Activated T-cell treated with anti-CD3 and anti-CD28 coated beads, Interleukin-2, amount 50 U/mL, for 48 hours (primary cell): ENCODE measurements around the gene TMC3.
A peak's percentile ranks its signal among the peaks of the same experiment; 100 is the strongest.

Source experiments
- DNase-seq, 2 experiments: peaks; one replicate each; pipeline ENCODE4 v3.0.0-alpha.2; 2020

Gene TMC3

GRCh38 chr15:81297147-81297572 is 76.9 kb downstream of the TMC3 start:
- no peak for DNase-seq

DNA sequence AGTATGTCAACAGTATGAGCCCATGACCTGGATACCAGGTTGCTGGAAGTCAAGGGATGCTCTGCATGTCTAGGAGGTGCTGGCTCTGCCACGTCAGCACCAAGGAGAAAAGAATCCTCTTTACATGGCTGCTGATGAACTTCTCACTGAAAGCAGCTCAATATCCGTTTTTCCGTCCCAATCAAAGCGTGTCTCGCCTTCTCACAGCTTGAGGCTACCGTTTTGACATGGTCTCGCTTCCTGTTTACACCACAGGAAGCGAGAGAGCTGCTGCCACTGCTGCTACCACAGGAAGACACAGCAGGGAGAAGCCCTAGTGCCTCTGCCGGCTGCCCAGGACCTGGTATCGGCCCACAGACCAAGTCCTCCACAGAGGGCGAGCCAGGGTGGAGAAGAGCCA is 77.3 kb downstream of the TMC3 start:
- peak; percentile 77 to 79 for DNase-seq

DNA sequence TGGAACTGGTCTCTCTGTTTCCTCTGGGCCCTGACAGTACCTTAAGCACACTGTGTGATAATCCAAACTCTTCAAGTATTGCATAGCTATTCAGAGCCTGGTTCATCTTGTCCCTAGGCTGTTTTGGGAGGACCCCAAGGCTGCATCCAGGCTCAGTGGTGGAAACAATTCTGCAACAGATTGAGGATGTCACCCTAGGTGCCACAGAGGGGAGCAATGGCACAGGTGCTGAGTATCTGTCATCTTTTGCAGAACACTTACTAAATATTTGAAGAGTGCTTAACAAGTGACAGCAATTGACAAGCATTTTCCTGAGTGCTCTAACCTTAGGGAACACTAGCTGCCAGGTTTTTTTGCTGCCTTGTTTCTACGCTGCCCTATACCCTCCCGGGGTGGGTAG is 77.8 kb downstream of the TMC3 start:
- DNase-seq = peak in 1 of 2 experiments; percentile 33

DNA sequence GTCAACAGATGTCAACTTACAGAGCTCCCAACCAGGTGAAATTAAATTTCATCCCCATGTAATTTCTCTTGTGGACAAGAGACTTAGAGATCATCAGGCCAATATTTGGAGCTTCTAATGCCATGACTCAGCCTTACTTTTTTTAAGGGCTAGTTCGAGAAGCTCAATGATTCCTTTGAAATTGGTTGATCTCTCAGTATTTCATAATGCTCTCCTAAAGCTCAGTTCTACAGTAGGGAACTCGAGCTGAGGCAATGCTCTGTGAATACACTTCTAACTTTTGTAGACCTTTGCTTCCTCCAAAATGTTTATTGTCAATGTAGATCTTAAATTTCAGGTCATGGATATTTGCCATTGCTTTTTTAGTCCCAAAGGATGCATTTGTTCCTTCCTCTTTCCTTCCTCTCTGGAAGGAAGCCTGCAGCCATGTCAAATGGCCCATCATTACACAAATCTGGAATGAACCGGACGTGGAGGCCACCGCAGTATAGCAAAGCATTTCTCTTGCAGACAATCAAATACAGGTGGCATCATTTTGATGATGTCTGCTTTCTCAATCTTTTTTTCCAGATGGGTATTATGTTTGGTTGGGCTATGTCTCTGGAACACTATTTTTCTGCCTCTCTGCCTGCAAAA is 78.4 kb downstream of the TMC3 start:
- DNase-seq = no peak

GRCh38 chr15:81294516-81294880 is 79.5 kb downstream of the TMC3 start:
- DNase-seq = no peak

GRCh38 chr15:81293728-81294515 is 80.1 kb downstream of the TMC3 start:
- peak; percentile 81 to 83 for DNase-seq

DNA sequence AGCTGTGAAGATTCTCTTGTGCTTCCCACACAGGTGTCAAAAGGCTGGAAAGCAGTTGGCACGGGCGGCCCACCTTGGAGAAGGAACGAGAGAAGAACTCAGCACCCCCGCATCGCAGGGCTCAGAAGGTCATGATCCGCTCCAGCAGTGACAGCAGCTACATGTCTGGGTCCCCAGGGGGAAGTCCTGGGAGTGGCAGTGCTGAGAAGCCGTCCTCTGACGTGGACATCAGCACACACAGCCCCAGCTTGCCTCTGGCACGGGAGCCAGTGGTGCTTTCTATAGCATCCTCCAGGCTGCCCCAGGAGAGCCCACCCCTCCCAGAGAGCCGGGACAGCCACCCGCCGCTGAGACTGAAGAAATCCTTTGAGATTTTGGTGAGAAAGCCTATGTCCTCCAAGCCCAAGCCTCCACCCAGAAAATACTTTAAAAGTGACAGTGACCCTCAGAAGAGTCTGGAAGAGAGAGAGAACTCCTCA is 81.5 kb downstream of the TMC3 start:
- peak; percentile 51 to 63 for DNase-seq

GRCh38 chr15:81291916-81292522 is 82.0 kb downstream of the TMC3 start:
- peak in 1 of 2 experiments; percentile 34 for DNase-seq

DNA sequence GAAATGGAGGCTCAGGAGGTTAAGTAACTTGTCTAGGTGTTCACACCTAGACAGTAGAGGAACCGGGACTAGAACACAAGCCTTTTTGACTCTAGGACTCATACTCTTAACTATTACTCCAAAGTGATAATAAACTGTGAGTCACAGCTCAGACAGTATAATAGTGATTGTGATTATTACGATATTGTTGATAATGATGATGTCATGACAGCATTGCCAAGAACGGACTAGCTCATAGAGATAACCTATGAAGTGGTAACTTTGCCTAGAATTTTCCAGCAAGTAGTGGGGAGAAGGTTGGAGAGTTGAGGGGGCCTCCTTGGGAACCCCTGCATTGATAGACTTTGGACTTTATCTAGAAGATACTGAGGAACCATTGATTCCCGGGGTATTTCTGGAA is 84.1 kb downstream of the TMC3 start:
- no peak for DNase-seq

GRCh38 chr15:81288616-81289015 is 85.4 kb downstream of the TMC3 start:
- DNase-seq = no peak

DNA sequence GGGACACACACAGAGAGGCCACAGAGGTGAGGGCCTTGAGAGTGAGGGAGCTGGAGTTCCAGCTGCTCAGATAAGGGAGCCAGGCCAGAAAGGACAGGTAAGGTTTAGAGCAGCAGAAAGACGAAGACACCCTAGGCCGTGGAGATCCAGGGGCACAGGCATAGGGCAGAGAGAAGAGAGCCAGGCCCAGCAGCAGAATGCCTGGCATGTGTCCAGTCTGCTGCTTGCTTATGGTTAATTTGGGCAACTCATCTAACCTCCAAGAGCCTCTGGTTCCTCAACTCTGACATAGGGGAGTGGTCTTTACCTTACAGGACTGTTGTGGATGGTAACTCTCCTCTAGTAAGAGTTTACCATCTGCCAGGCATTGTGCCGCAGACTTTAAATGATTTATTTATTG is 86.0 kb downstream of the TMC3 start:
- no peak for DNase-seq

DNA sequence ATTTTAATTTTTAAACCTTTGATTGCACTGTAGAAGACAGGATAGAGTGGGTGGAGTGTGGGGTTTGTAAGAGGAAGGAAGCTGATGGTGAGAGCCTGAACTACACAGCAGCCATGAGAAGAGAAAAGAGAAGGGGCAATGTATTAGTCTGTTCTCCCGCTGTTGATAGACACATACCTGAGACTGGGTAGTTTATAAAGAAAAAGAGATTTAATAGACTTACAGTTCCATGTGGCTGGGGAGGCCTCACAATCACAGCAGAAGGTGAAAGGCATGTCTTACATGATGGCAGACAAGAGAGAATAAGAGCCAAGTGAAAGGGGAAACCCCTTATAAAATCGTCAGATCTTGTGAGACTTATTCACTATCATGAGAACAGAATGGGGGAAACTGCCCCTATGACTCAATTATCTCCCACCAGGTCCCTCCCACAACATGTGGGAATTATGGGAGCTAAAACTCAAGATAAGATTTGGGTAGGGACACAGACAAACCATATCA is 87.3 kb downstream of the TMC3 start:
- DNase-seq = peak; percentile 49 to 51

- no peak for DNase-seq
These were observed 88.6 kb downstream of the TMC3 start for GRCh38 chr15:81285461-81285860.

DNA sequence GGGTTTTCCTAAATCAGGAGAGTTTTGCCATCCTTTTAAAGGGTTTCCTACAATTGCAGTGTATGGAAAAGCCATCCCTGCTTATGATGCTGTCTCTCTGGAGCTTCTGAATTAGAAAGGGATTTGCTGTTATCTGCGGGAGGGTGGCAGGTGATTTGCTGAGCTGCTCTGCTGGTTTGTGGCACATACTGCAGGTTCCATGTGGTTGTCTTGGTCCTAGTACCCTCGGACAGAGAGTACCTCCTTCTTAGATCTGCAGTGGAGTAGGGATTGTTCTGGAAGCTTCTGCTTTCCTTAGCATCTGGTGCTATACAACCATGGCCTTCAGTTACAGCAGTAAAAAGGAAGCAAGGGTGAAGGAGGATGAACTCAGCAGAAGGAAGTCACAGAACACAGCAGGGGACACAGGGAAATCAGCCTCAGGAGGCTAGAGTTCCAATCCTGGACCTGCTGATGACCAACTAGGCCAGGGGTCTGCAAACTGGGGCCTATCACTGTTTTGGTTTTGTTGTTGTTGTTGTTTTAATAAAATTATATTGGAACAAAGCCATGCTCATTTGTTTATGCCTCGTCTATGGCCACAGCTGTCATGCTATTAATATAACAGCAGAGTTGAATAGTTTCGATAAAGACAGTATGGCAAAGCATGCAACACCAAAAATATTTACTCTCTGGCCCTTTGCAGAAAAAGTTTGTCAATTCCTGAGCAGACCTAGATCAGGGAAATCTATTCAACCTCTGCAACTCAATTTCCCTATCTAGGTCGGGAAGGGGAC is 89.6 kb downstream of the TMC3 start:
- DNase-seq = peak in 1 of 2 experiments; percentile 13

DNA sequence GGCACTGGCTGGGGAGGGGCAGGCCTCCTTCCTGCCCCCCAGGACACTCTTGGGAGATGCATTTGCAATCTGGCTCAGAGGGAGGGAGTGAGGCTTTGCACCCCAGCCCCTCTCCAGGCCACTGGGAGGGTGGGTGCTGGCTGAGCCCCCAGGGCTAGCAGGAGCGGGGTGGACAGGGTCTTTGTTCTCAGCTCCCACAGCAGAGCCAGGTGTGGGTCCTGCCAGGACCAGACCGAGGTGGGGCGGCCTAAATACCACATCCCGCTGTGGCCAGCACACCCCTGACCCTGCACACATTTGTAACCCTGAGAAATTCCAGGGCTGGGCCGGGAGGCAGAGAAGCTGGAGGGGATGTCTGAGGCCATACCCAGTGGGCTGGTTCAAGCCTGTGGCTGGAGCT is 91.1 kb downstream of the TMC3 start:
- peak; percentile 7 to 10 for DNase-seq

GRCh38 chr15:81282606-81282895 is 91.5 kb downstream of the TMC3 start:
- DNase-seq = peak in 1 of 2 experiments; percentile 4

- peak; percentile 9 to 10 for DNase-seq
These were observed 92.0 kb downstream of the TMC3 start for GRCh38 chr15:81281766-81282605.

GRCh38 chr15:81281456-81281735 is 92.6 kb downstream of the TMC3 start:
- no peak for DNase-seq
